Neural cell (in vitro differentiated cells): ENCODE measurements around the gene PTPRZ1. TPM values are rescaled to one million over a fixed set of nuclear protein-coding genes. Genes with fewer than 3 reads are reported as not detected.

Experiments
- H2AFZ ChIP-seq: fragments of 200-600, 300-800 bp; sonication (generic), shearing (Covaris generic); 2 replicates; pipeline ENCODE4 v1.6.0; 2014; ENCODE audit warnings: low read depth, mild to moderate bottlenecking, antibody characterized with exemption, low read length, moderate library complexity
- H3F3A ChIP-seq: fragments of 200-600 bp; shearing (Covaris generic); 2 replicates; pipeline ENCODE4 v1.6.1; 2016; ENCODE audit warnings: mild to moderate bottlenecking, moderate library complexity, mixed read lengths, antibody characterized with exemption, low read length; ENCODE audit not compliant: insufficient read depth, poor library complexity, severe bottlenecking
- H3K27ac ChIP-seq: fragments of 200-600, 300-800 bp; sonication (generic), shearing (Covaris generic); 2 replicates; pipeline ENCODE4 v1.5.1; 2014; ENCODE audit warnings: mild to moderate bottlenecking, low read length, moderate library complexity
- H3K27me3 ChIP-seq: fragments of 300-800, 200-600 bp; sonication (generic), shearing (Covaris generic); 2 replicates; pipeline ENCODE4 v1.6.0; 2014; ENCODE audit warnings: mild to moderate bottlenecking, low read depth, low read length, moderate library complexity; ENCODE audit not compliant: insufficient read depth
- H3K36me3 ChIP-seq: fragments of 300-800, 200-600 bp; sonication (generic), shearing (Covaris generic); 2 replicates; pipeline ENCODE4 v1.5.1; 2014; ENCODE audit warnings: mild to moderate bottlenecking, antibody characterized with exemption, low read length, moderate library complexity; ENCODE audit not compliant: insufficient read depth
- H3K4me2 ChIP-seq: fragments of 300-800, 200-600 bp; sonication (generic), shearing (Covaris generic); 2 replicates; pipeline ENCODE4 v1.6.0; 2014; ENCODE audit warnings: mild to moderate bottlenecking, low read length
- H3K4me3 ChIP-seq: fragments of 300-800, 200-600 bp; sonication (generic), shearing (Covaris generic); 2 replicates; pipeline ENCODE4 v1.5.1; 2014; ENCODE audit warnings: mild to moderate bottlenecking, low read length, moderate library complexity
- H3K79me2 ChIP-seq: fragments of 200-600 bp; shearing (Covaris generic); replicated peaks from 2 replicates; pipeline ENCODE4 v1.6.0; 2014; ENCODE audit warnings: mild to moderate bottlenecking, low read length, moderate library complexity; ENCODE audit not compliant: insufficient read depth
- H3K9ac ChIP-seq: fragments of 300-800, 200-600 bp; sonication (generic), shearing (Covaris generic); 2 replicates; pipeline ENCODE4 v1.6.1; 2016; ENCODE audit warnings: mild to moderate bottlenecking, low read length, mixed read lengths
- H3K9me2 ChIP-seq: fragments of 200-600 bp; shearing (Covaris generic); 2 replicates; pipeline ENCODE4 v1.6.1; 2016; ENCODE audit warnings: mild to moderate bottlenecking, low read length, mixed read lengths; ENCODE audit not compliant: insufficient read depth
- H3K9me3 ChIP-seq: fragments of 200-600, 300-800 bp; sonication (generic), shearing (Covaris generic); 2 replicates; pipeline ENCODE4 v1.6.1; 2016; ENCODE audit warnings: mild to moderate bottlenecking, mixed run types, low read length, moderate library complexity, mixed read lengths
- H4K20me1 ChIP-seq: fragments of 200-600 bp; shearing (Covaris generic); 2 replicates; pipeline ENCODE4 v1.6.1; 2016; ENCODE audit warnings: mild to moderate bottlenecking, mixed run types; ENCODE audit not compliant: insufficient read depth
- EP300 ChIP-seq: fragments of 450-650 bp; conservative IDR thresholded peaks from 2 replicates; pipeline ENCODE4 v1.6.1; 2014; ENCODE audit warnings: antibody characterized with exemption, mild to moderate bottlenecking, moderate library complexity; ENCODE audit not compliant: poor library complexity, severe bottlenecking
- EZH2 ChIP-seq: fragments of 200-600, 300-800 bp; shearing (Covaris generic), sonication (generic); IDR thresholded peaks from 2 replicates; pipeline ENCODE4 v1.6.1; 2014; ENCODE audit warnings: antibody characterized with exemption, low read length, borderline replicate concordance, mild to moderate bottlenecking; ENCODE audit not compliant: insufficient read depth, poor library complexity, severe bottlenecking
- MXI1 ChIP-seq: fragments of 450-650 bp; conservative IDR thresholded peaks from 2 replicates; pipeline ENCODE4 v1.6.1; 2014; ENCODE audit warnings: antibody characterized with exemption, mild to moderate bottlenecking; ENCODE audit not compliant: poor library complexity, severe bottlenecking
- POLR2AphosphoS5 ChIP-seq: IDR thresholded peaks from 2 replicates; pipeline ENCODE4 v1.6.1; 2012
- RAD21 ChIP-seq: fragments of 450-650 bp; conservative IDR thresholded peaks from 2 replicates; pipeline ENCODE4 v1.6.1; 2014; ENCODE audit warnings: antibody characterized with exemption, mild to moderate bottlenecking, moderate library complexity
- SMC3 ChIP-seq: fragments of 450-650 bp; conservative IDR thresholded peaks from 2 replicates; pipeline ENCODE4 v1.6.1; 2014; ENCODE audit warnings: antibody characterized with exemption, mild to moderate bottlenecking, moderate library complexity; ENCODE audit not compliant: poor library complexity
- TAF1 ChIP-seq: IDR thresholded peaks from 2 replicates; pipeline ENCODE4 v1.6.1; 2012; ENCODE audit warnings: low read depth
- polyA plus RNA-seq: library from polyadenylated mRNA; depleted of rRNA; stranded (reverse); fragments of >200 nt; gene quantifications from 2 replicates; pipeline ENCODE4 v1.2.3, GENCODE V29; 2014
- TF ChIP-seq, protein P1 (sequence below): fragments of 450-650 bp; IDR thresholded peaks from 2 replicates; pipeline ENCODE4 v1.5.1; 2014; ENCODE audit warnings: antibody characterized with exemption, mild to moderate bottlenecking, moderate library complexity; ENCODE audit not compliant: poor library complexity, severe bottlenecking
- TF ChIP-seq, protein P2 (sequence below): IDR thresholded peaks from 2 replicates; pipeline ENCODE4 v1.6.1; 2012; ENCODE audit warnings: borderline replicate concordance

The PTPRZ1 gene
- polyA plus RNA-seq, 1 donor from 2014 or later, result 11.8 TPM

DNA sequence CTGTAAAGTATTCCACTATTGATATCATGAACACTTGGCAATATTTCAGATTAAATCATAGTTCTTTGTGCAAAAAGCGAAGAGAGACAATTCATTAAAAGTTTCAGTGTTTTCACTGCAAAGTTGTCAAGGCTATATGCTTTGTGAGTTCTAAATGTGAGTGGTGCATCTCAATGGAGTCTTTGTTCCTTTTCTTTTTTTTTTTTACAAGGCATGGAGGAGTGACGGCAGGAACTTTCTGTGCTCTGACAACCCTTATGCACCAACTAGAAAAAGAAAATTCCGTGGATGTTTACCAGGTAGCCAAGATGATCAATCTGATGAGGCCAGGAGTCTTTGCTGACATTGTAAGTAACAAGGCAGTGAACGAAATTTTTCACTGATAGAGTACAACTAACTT, 186.6 kb downstream of the PTPRZ1 start:
- no peak overlapping the region for H2AFZ ChIP-seq

DNA sequence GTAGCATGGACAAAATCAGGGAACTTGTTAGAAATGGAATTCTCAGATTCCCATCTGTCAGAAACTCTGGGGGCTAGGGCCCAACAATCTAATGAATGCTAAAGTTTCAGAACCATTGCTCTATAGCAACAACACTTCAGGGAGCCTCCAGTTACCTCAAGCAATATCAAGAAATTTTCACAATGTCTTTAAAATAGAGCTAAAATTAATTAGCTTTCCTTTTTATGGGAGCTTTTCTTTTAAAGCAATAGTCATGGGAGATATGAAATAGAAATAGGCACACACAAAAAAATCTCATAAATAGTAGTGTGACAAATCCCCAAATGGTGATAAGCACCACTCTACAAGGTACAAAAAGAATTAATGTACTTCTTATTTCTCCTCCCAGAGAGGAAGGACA, 190.2 kb downstream of the PTPRZ1 start:
- Histone ChIP-seq H3K9me2 (no peaks in the 10 kb centered on the region), H3K4me3 (no peak overlapping the region), H3K79me2 (no peaks in the 10 kb centered on the region), H3K27me3 (no peaks in the 10 kb centered on the region), H3K9me3 (no peaks in the 10 kb centered on the region), H3K27ac (no peak overlapping the region), H3F3A (no peaks in the 10 kb centered on the region), H4K20me1 (no peaks in the 10 kb centered on the region), H3K4me2 (no peak overlapping the region), H3K9ac (no peak overlapping the region), H2AFZ (no peak overlapping the region), H3K36me3 (no peaks in the 10 kb centered on the region)
- TF ChIP-seq, protein P1, sequence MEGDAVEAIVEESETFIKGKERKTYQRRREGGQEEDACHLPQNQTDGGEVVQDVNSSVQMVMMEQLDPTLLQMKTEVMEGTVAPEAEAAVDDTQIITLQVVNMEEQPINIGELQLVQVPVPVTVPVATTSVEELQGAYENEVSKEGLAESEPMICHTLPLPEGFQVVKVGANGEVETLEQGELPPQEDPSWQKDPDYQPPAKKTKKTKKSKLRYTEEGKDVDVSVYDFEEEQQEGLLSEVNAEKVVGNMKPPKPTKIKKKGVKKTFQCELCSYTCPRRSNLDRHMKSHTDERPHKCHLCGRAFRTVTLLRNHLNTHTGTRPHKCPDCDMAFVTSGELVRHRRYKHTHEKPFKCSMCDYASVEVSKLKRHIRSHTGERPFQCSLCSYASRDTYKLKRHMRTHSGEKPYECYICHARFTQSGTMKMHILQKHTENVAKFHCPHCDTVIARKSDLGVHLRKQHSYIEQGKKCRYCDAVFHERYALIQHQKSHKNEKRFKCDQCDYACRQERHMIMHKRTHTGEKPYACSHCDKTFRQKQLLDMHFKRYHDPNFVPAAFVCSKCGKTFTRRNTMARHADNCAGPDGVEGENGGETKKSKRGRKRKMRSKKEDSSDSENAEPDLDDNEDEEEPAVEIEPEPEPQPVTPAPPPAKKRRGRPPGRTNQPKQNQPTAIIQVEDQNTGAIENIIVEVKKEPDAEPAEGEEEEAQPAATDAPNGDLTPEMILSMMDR, result no peak
- TF ChIP-seq EP300, result no peak
- no peak for TF ChIP-seq SMC3
- TF ChIP-seq, protein P2, sequence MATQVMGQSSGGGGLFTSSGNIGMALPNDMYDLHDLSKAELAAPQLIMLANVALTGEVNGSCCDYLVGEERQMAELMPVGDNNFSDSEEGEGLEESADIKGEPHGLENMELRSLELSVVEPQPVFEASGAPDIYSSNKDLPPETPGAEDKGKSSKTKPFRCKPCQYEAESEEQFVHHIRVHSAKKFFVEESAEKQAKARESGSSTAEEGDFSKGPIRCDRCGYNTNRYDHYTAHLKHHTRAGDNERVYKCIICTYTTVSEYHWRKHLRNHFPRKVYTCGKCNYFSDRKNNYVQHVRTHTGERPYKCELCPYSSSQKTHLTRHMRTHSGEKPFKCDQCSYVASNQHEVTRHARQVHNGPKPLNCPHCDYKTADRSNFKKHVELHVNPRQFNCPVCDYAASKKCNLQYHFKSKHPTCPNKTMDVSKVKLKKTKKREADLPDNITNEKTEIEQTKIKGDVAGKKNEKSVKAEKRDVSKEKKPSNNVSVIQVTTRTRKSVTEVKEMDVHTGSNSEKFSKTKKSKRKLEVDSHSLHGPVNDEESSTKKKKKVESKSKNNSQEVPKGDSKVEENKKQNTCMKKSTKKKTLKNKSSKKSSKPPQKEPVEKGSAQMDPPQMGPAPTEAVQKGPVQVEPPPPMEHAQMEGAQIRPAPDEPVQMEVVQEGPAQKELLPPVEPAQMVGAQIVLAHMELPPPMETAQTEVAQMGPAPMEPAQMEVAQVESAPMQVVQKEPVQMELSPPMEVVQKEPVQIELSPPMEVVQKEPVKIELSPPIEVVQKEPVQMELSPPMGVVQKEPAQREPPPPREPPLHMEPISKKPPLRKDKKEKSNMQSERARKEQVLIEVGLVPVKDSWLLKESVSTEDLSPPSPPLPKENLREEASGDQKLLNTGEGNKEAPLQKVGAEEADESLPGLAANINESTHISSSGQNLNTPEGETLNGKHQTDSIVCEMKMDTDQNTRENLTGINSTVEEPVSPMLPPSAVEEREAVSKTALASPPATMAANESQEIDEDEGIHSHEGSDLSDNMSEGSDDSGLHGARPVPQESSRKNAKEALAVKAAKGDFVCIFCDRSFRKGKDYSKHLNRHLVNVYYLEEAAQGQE, result no peak
- TF ChIP-seq TAF1, result no peak
- TF ChIP-seq EZH2, result no peak
- TF ChIP-seq MXI1, result no peak
- no peak for TF ChIP-seq RAD21
- no peak for TF ChIP-seq POLR2AphosphoS5

More for the DNA sequence above, 186.6 kb downstream of the PTPRZ1 start:
- Histone ChIP-seq H3K4me2 (no peak overlapping the region), H3K79me2 (no peaks in the 10 kb centered on the region), H3K27me3 (no peaks in the 10 kb centered on the region), H3K4me3 (no peak overlapping the region), H3K9me3 (no peaks in the 10 kb centered on the region), H3K9me2 (no peaks in the 10 kb centered on the region), H3K36me3 (no peaks in the 10 kb centered on the region), H4K20me1 (no peaks in the 10 kb centered on the region), H3K27ac (no peak overlapping the region), H3K9ac (no peak overlapping the region), H3F3A (no peaks in the 10 kb centered on the region)
- no peak for TF ChIP-seq TAF1
- TF ChIP-seq EP300, result no peak
- no peak for TF ChIP-seq SMC3
- no peak for TF ChIP-seq POLR2AphosphoS5
- TF ChIP-seq, protein P2, result no peak
- TF ChIP-seq, protein P1, result no peak
- TF ChIP-seq MXI1, result no peak
- no peak for TF ChIP-seq RAD21
- no peak for TF ChIP-seq EZH2
